Adipocyte (in vitro differentiated cells): ENCODE measurements around the gene FIBCD1.

Experiments
- DNase-seq: peaks from one replicate; pipeline ENCODE4 v3.0.0-alpha.2; 2015; ENCODE audit warnings: low read depth
- H3K27me3 ChIP-seq: replicated peaks from 2 replicates; pipeline ENCODE4 v1.7.0; 2013; ENCODE audit warnings: mild to moderate bottlenecking, low read length, moderate library complexity; ENCODE audit not compliant: control insufficient read depth, insufficient read depth
- H3K36me3 ChIP-seq: 2 replicates; pipeline ENCODE4 v1.7.0; 2013; ENCODE audit warnings: low read length, mild to moderate bottlenecking, moderate library complexity; ENCODE audit not compliant: control insufficient read depth, insufficient read depth, severe bottlenecking
- H3K4me1 ChIP-seq: 2 replicates; pipeline ENCODE4 v1.7.0; 2013; ENCODE audit warnings: mild to moderate bottlenecking, low read length, moderate library complexity; ENCODE audit not compliant: control insufficient read depth, insufficient read depth
- H3K4me3 ChIP-seq: 2 replicates; pipeline ENCODE4 v1.7.0; 2013; ENCODE audit warnings: mild to moderate bottlenecking, low read length, moderate library complexity
- H3K9ac ChIP-seq: 2 replicates; pipeline ENCODE4 v1.7.0; 2013; ENCODE audit warnings: mild to moderate bottlenecking, low read length, moderate library complexity
- H3K9me3 ChIP-seq: 2 replicates; pipeline ENCODE4 v1.7.0; 2013; ENCODE audit warnings: mild to moderate bottlenecking, low read length, moderate library complexity; ENCODE audit not compliant: control insufficient read depth

The FIBCD1 gene

GRCh38 chr9:130898552-130898852 lies 40.5 kb downstream of the FIBCD1 start:
- H3K36me3 ChIP-seq, result peaks cover 8% of the 10 kb centered on the region
- DNase-seq, result no peak
- peaks cover 10% of the 10 kb centered on the region for H3K4me1 ChIP-seq
- H3K9me3 ChIP-seq, result no peaks in the 10 kb centered on the region
- no peaks in the 10 kb centered on the region for H3K27me3 ChIP-seq
- H3K9ac ChIP-seq, result no peak overlapping the region
- H3K4me3 ChIP-seq, result no peak overlapping the region

GRCh38 chr9:130897848-130898551 lies 41.0 kb downstream of the FIBCD1 start:
- Histone ChIP-seq H3K36me3 (peaks cover 13% of the 10 kb centered on the region), H3K4me3 (no peak overlapping the region), H3K9me3 (no peaks in the 10 kb centered on the region), H3K9ac (no peak overlapping the region), H3K4me1 (peaks cover 10% of the 10 kb centered on the region), H3K27me3 (no peaks in the 10 kb centered on the region)
- no peak for DNase-seq

GRCh38 chr9:130897105-130897751 lies 41.8 kb downstream of the FIBCD1 start:
- Histone ChIP-seq H3K27me3 (no peaks in the 10 kb centered on the region), H3K9ac (no peak overlapping the region), H3K4me3 (no peak overlapping the region), H3K9me3 (no peaks in the 10 kb centered on the region), H3K4me1 (peaks cover 15% of the 10 kb centered on the region), H3K36me3 (peaks cover 21% of the 10 kb centered on the region)
- DNase-seq, result no peak

- Histone ChIP-seq H3K36me3 (peaks cover 29% of the 10 kb centered on the region), H3K9ac (no peak within 1 kb of the TSS), H3K9me3 (no peaks in the 10 kb centered on the region), H3K4me3 (no peak within 1 kb of the TSS), H3K27me3 (no peaks in the 10 kb centered on the region), H3K4me1 (peaks cover 19% of the 10 kb centered on the region)
- DNase-seq, result no peak
These were observed 42.6 kb downstream of the FIBCD1 start, which contains the start of gene QRFP for GRCh38 chr9:130896233-130897014. Gene QRFP (minus strand): TSS chr9:130896812. CDS start chr9:130893838, 2,974 bp downstream.

- peaks cover 33% of the 10 kb centered on the region for H3K36me3 ChIP-seq
- DNase-seq, result no peak
- H3K4me3 ChIP-seq, result no peak overlapping the region
- no peaks in the 10 kb centered on the region for H3K27me3 ChIP-seq
- no peaks in the 10 kb centered on the region for H3K9me3 ChIP-seq
- peaks cover 19% of the 10 kb centered on the region for H3K4me1 ChIP-seq
- H3K9ac ChIP-seq, result no peak overlapping the region
These were observed 43.4 kb downstream of the FIBCD1 start for GRCh38 chr9:130895481-130896232.

- H3K9me3 ChIP-seq, result no peaks in the 10 kb centered on the region
- H3K4me3 ChIP-seq, result no peak overlapping the region
- H3K9ac ChIP-seq, result no peak overlapping the region
- H3K4me1 ChIP-seq, result peaks cover 19% of the 10 kb centered on the region
- peaks cover 40% of the 10 kb centered on the region for H3K36me3 ChIP-seq
- no peak for DNase-seq
- no peaks in the 10 kb centered on the region for H3K27me3 ChIP-seq
These were observed 44.0 kb downstream of the FIBCD1 start for GRCh38 chr9:130895038-130895437.

GRCh38 chr9:130894546-130894945 lies 44.5 kb downstream of the FIBCD1 start:
- Histone ChIP-seq H3K9me3 (no peaks in the 10 kb centered on the region), H3K36me3 (peaks cover 44% of the 10 kb centered on the region), H3K4me1 (peaks cover 19% of the 10 kb centered on the region), H3K9ac (no peak overlapping the region), H3K4me3 (no peak overlapping the region), H3K27me3 (no peaks in the 10 kb centered on the region)
- DNase-seq, result no peak

- H3K4me1 ChIP-seq, result peaks cover 19% of the 10 kb centered on the region
- no peak overlapping the region for H3K9ac ChIP-seq
- peaks cover 50% of the 10 kb centered on the region for H3K36me3 ChIP-seq
- H3K9me3 ChIP-seq, result no peaks in the 10 kb centered on the region
- no peak overlapping the region for H3K4me3 ChIP-seq
- DNase-seq, result no peak
- no peaks in the 10 kb centered on the region for H3K27me3 ChIP-seq
These were observed 45.5 kb downstream of the FIBCD1 start for GRCh38 chr9:130893341-130894101.

GRCh38 chr9:130892477-130893304 lies 46.4 kb downstream of the FIBCD1 start:
- no peaks in the 10 kb centered on the region for H3K27me3 ChIP-seq
- no peak for DNase-seq
- H3K36me3 ChIP-seq, result peaks cover 59% of the 10 kb centered on the region
- H3K4me3 ChIP-seq, result no peak overlapping the region
- H3K9me3 ChIP-seq, result no peaks in the 10 kb centered on the region
- peaks cover 19% of the 10 kb centered on the region for H3K4me1 ChIP-seq
- no peak overlapping the region for H3K9ac ChIP-seq
